ENCODE data around the gene TEX11. TPM values are rescaled to one million over a fixed set of nuclear protein-coding genes. Genes with fewer than 3 reads are reported as not detected.

The TEX11 gene
- total and polyA plus RNA-seq, 8 donors: 0.06 TPM; not detected in 7

- Histone ChIP-seq H3K27ac (peak overlapping the region in 1 of 2 donors; percentile 21), H3K4me1 (peaks cover 4% of the 10 kb centered on the region in 2 donors), H3K4me3 (no peak overlapping the region), H3K27me3 (peaks cover 0 to 5% of the 10 kb centered on the region in 2 donors), H3K9me3 (no peaks in the 10 kb centered on the region), H3K36me3 (no peaks in the 10 kb centered on the region)
- intact Hi-C loops (cut with DNase I): no loop called here
- no peak for DNase-seq
- no peak for ATAC-seq
- no peak for TF ChIP-seq CTCF (IDR thresholded peaks at IDR 0.05)
Observed at GRCh38 chrX:70479922-70480659, 428.4 kb downstream of the TEX11 start.

DNA sequence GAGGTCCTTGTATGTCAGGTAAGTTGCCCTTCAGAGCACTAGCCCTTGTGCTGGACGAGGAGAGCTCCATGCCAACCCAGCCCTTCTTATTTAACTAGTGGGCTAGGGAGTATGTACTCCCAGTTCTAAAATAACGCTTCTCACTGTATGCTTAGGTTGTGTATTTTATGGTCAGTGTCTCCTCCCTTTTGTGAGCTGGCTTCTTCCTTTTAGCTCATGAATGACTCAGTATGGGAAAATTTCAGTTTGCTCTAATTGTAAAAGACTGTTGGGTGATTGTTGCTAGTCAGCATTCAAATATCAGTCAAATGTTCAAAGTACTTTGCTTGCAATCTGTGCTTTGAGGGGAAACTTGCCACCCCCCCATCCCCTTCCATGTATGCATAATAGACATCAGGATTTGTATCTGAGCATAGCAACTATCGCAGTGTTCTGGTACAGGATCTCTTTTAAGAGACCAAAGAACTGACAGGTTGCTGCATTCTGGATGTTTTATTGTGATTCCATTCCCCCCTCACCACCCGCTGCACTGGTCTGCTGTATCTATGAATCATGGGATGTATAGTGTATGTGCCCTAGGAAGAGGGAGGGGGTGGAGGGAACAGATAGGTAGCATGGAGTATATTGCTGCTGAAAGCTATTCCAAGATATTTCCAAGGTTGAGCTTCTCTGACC is 429.1 kb downstream of the TEX11 start:
- TF ChIP-seq CTCF (IDR thresholded peaks at IDR 0.05): no peak
- Histone ChIP-seq H3K4me1 (peaks cover 4% of the 10 kb centered on the region in 2 donors), H3K27me3 (peaks cover 0 to 5% of the 10 kb centered on the region in 2 donors), H3K4me3 (no peak overlapping the region), H3K27ac (peak overlapping the region; percentile 5 to 21), H3K36me3 (no peaks in the 10 kb centered on the region), H3K9me3 (no peaks in the 10 kb centered on the region)
- intact Hi-C loops (cut with DNase I): no loop called here
- ATAC-seq (peak; percentile 30), DNase-seq (no peak)

Other genes starting within 250 kb of the TEX11 start
- gene SLC7A3, start 22.4 kb upstream of the TEX11 start, total RNA-seq: not detected
- gene SLC7A3, start 22.4 kb upstream of the TEX11 start, polyA plus RNA-seq (ENCODE audit: insufficient read length in 6 of 6): 1 to 10 TPM; 2.6 to 4.6 (median 4.4) TPM
- gene SNX12, start 159.6 kb upstream of the TEX11 start, total RNA-seq: 10 to 100 TPM; 54.6 to 69.2 TPM
- gene SNX12, start 159.6 kb upstream of the TEX11 start, polyA plus RNA-seq (ENCODE audit: insufficient read length in 6 of 6): 10 to 100 TPM; 53.0 to 62.4 (median 55.7) TPM
- 10 to 100 TPM; 19.0 to 19.6 TPM for gene FOXO4, start 187.1 kb upstream of the TEX11 start, total RNA-seq
- 10 to 100 TPM; 13.2 to 21.4 (median 19.1) TPM for gene FOXO4, start 187.1 kb upstream of the TEX11 start, polyA plus RNA-seq (ENCODE audit: insufficient read length in 6 of 6)
- under 1 TPM in 1 of 2 donors, not detected in 1; 0.84 TPM for gene CXorf65, start 198.0 kb upstream of the TEX11 start, total RNA-seq
- gene CXorf65, start 198.0 kb upstream of the TEX11 start, polyA plus RNA-seq (ENCODE audit: insufficient read length in 6 of 6): under 1 TPM in 1 of 6 donors, not detected in 5; 0.52 TPM
- 10 to 100 TPM; 12.0 to 36.0 TPM for gene IL2RG, start 202.9 kb upstream of the TEX11 start, total RNA-seq
- gene IL2RG, start 202.9 kb upstream of the TEX11 start, polyA plus RNA-seq (ENCODE audit: insufficient read length in 6 of 6): 1 to 10 TPM; 2.1 to 3.9 (median 3.1) TPM
- 10 to 100 TPM; 37.0 to 42.7 TPM for gene MED12, start 209.9 kb upstream of the TEX11 start, total RNA-seq
- gene MED12, start 209.9 kb upstream of the TEX11 start, polyA plus RNA-seq (ENCODE audit: insufficient read length in 6 of 6): 10 to 100 TPM; 57.6 to 67.4 (median 62.0) TPM
- gene NLGN3, start 236.1 kb upstream of the TEX11 start, total RNA-seq: 1 to 10 TPM; 1.0 to 4.5 TPM
- gene NLGN3, start 236.1 kb upstream of the TEX11 start, polyA plus RNA-seq (ENCODE audit: insufficient read length in 6 of 6): 1 to 10 TPM; 5.5 to 8.4 (median 6.8) TPM